Measurements from ENCODE around the gene CDC42EP3.

Gene CDC42EP3

DNA sequence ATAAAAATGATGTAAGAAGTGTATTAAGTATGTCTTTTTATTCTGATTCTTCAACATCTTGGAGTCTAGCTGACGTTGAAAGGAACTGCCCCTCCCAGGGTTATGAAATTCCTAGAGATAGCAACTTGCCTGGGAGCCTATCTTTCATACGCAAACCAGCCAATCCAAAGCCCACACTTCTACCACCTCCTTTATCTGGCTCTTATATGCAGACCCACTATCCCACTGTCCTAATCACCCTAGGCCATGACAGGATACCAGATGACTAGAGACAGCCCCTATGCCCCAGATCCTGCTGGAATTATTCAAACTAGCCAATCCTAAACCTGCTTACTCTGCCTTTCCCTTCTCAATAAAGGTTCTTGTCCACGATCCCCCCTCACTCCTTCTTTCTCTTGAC, 11.8 kb upstream of the CDC42EP3 start:
- no peak for DNase-seq

DNA sequence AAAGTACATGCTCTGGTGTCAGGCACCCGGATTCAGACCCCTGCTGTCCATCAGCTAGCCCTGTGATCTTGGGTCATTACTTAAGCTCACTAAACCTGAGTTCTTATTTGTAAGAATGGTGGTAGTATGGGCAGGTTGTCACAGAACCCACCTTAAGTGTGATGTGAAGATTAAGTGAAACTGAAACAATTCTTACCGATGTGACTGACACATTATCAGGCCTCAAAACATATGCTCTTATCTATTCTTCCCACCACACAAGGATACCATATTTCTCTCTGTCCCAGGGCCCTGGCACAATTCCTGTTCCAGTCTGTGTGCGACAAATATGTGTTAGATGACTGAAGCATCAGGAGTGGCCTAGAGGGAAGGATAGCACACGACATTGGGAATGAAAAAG, 11.0 kb upstream of the CDC42EP3 start:
- DNase-seq = no peak

GRCh38 chr2:37681587-37681986, 10.1 kb upstream of the CDC42EP3 start:
- DNase-seq = no peak

- DNase-seq = no peak
Measured at GRCh38 chr2:37679072-37679695, 7.7 kb upstream of the CDC42EP3 start.

DNA sequence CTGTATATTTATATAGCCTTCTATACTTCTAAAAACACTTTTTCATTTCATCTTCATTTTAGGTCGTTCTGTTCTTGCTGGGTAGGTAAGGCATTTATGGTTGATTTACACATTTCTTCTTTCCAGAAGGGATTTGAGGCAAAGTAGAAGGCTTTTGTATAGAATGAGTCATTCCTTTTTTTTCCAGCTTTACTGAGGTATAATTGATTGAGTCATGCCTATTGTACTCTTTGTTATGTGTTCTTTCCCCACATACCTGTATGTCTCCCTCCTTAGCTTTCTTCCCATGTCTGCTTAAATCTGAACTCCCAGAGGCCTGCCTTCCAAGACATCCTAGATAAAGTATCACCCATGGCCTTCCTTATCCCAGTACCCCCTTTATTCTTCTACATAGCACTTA, 4.8 kb upstream of the CDC42EP3 start:
- DNase-seq = no peak

- DNase-seq = no peak
Measured at GRCh38 chr2:37674946-37675345, 3.5 kb upstream of the CDC42EP3 start.

DNA sequence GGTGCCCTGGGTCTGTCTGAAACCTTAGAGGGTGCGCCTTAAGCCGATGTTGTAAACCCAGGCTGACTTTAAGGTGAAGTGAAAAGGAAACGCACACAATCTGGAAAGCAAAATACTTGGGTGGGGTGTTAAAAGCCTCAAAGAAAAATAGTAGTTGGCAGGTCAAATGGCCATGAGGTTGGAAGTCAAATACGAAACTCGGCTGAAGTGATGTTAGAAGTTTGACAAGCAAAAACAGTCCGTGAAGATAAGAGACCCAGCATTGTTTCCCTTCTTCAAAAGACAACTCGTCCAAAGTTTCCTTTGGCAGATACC, 1.4 kb upstream of the CDC42EP3 start:
- no peak for DNase-seq

GRCh38 chr2:37672104-37672869, 845 bp upstream of the CDC42EP3 start:
- DNase-seq = peak in 1 of 2 donors; percentile 22

DNA sequence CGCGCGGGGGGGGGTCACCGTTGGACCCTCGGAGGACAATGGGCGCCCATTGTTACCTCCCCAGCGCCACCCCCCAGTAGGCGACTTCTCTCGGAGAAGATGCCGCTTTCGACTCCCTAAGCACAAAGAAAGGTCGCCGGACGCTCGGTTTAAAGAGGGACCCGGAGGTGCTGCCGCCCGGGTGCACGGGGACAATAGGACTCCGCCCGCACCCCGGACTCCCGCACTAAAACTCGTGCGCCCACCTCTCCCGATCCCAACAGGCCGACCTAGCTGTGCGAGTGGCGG, 318 bp upstream of the CDC42EP3 start:
- no peak for DNase-seq

DNA sequence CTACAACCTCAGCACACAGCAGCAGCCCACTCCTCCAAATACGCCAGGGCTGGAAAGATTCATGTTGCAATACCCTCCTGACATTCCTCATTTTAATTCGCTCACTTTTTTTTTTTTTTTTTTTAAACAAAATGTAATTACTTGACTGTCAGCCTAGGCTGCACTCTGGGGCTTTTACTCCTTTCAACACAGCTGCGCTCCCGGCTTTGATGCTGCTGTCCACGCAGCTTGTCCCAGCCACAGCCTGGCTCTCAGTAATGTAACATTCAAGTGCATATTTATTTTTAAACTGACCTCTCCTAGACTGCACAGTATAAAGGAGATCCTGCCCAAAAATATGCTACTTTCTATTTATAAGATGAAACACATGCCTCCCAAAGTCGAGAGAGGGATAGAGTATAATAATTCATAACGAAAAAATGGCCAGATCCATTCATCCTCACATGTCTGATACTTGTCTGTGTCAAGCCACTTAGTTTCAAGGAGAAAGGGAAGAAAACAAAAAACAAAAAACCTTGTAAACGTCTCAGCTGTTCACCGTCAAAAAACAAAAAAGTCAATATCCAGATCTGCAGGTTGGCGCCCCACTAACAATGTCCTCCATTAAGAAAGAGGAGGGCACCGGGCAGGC, 949 bp downstream of the CDC42EP3 start:
- DNase-seq = no peak

DNA sequence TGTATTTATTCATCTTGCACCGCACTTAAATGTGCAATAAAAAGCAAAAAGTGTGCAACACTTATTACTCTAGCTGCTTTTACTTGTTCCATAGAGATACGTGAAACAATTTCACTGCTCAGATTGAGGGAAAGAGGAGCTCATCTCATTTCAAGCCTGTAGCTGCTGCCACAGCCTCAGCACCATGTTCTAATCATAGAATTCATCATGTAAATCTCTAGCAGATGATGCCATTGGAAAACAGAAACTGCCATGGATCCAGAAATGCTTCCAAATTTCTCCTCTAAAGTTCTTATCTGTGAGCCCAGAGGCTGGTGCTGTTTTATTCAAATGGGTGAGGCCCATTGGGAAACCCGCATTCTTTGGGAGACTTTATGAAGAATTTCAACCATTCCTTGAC, 2.0 kb downstream of the CDC42EP3 start:
- no peak for DNase-seq

- DNase-seq = no peak
Measured at GRCh38 chr2:37667704-37668103, 3.7 kb downstream of the CDC42EP3 start.

GRCh38 chr2:37666772-37667171, 4.7 kb downstream of the CDC42EP3 start:
- no peak for DNase-seq

DNA sequence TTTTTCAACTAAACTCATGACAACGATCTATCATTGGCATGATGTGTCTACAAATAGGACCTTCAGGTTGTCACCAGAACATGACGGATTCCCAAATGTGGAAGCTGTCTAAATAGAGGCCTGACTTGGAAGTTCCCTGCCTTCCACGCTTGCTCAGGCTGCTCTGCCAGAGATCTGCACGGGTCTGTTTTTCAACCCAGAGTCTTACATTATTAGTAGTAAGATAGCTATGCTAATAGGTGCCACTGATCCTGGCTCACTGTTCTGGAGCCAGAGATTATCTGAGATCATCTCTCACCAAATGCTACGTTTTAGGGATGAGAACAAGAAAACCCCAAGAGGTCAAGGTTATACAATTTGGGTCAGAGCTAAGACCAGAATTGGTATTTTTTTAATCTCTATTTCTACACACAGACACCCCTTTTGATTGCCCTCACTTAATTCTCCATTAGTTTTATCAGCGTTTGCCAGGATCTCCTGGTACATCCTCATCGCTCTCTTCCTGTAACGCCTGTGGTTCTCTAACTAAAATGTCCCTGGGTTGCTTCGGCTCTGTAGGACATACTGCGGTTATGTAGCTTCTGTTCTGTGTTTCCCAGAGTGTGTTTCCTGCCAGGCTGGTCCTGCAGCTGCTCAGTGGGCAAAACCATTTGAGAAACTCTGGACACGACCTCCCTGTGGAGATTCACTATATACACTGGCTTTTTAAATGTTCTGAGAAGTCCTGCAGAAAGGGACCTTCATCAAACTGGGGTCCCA, 5.7 kb downstream of the CDC42EP3 start:
- DNase-seq = no peak

GRCh38 chr2:37665043-37665442, 6.4 kb downstream of the CDC42EP3 start:
- no peak for DNase-seq

DNA sequence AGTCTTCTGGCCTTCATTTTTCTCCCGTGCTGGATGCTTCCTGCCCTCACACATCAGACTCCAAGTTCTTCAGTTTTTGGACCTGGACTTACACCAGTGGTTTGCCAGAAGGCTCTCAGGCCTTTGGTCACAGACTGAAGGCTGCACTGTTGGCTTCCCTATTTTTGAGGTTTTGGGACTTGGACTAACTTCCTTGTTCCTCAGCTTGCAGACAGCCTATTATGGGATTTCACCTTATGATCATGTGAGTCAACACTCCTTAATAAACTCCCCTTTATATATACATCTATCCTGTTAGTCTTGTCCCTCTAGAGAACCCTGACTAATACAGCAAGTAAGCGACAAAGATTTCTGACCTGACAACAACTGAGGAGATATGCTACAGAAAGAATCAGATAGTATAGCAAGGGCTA, 7.2 kb downstream of the CDC42EP3 start:
- no peak for DNase-seq

DNA sequence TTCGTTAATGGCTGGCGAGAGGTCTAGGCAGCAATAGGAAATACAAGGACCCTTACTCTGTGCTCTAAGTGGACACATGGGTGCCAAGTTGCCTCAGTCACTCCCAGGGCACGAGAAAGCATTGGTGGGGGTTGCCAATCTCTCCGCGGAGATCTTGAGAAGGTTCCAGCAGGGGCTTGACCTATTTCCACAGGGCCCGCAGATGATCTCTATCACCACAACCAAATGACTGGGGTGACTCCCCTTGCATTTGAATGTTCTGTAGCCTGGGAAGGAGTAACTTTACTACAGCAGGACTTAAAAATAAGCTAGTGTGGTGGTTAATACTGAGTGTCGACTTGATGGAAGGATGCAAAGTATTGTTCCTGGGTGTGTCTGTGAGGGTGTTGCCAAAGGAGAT, 8.1 kb downstream of the CDC42EP3 start:
- DNase-seq = no peak

DNA sequence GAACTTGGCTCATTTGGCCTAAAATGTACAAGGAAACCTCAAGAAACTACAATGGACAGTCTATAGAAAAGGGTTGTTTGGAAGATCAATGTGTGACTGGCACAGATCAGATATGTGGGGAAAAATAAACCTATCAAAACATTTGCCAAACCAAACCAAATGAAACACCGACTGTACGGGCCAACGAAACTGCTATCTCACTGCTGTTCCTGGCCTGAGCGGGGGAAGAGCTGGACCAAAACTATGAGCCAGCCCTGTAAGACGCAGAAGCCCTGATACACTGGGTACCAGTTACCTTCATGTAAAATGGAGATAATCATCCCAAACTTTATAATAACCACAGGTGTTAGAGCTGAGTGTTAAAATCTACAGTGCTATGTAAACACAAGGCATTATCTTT, 11.7 kb downstream of the CDC42EP3 start:
- no peak for DNase-seq

- DNase-seq = no peak
Measured at GRCh38 chr2:37658682-37659081, 12.8 kb downstream of the CDC42EP3 start.

- no peak for DNase-seq
Measured at GRCh38 chr2:37657471-37657870, 14.0 kb downstream of the CDC42EP3 start.

- no peak for DNase-seq
Measured at GRCh38 chr2:37656512-37657423, 14.7 kb downstream of the CDC42EP3 start.

- no peak for DNase-seq
Measured at GRCh38 chr2:37654932-37655841, 16.3 kb downstream of the CDC42EP3 start.

Measured in hippocampal formation (tissue), 2 donors.